Vagina (tissue), 2 donors: ENCODE results near the gene ABAT.

ENCODE experiments used
- CTCF ChIP-seq, 3 experiments: fragments of 450-650 bp in 2 of 3; fragments of 200-600 bp in 1 of 3; sonication (generic) in 1 of 3; IDR thresholded peaks; one replicate each; pipeline ENCODE4 v1.5.1; 2017 to 2019; ENCODE audit warnings: antibody characterized with exemption in 3 of 3, mild to moderate bottlenecking in 2 of 3, moderate library complexity in 2 of 3
- POLR2A ChIP-seq, 2 donors: fragments of 450-650 bp; IDR thresholded peaks; one replicate each; pipeline ENCODE4 v1.6.1; 2017; ENCODE audit warnings: antibody characterized with exemption in 2 of 2, mild to moderate bottlenecking in 2 of 2, moderate library complexity in 2 of 2

- TF ChIP-seq POLR2A (IDR thresholded peaks at IDR 0.05) (no peak), CTCF (IDR thresholded peaks at IDR 0.05) (no peak)
Observed at GRCh38 chr16:8814095-8814806, 139.8 kb downstream of the ABAT start.
